ENCODE results near the gene ACSF3.

The ACSF3 gene

GRCh38 chr16:89201439-89202377 lies 108.1 kb downstream of the ACSF3 start:
- DNase-seq (ENCODE audit: low read depth), result peak; percentile 65

DNA sequence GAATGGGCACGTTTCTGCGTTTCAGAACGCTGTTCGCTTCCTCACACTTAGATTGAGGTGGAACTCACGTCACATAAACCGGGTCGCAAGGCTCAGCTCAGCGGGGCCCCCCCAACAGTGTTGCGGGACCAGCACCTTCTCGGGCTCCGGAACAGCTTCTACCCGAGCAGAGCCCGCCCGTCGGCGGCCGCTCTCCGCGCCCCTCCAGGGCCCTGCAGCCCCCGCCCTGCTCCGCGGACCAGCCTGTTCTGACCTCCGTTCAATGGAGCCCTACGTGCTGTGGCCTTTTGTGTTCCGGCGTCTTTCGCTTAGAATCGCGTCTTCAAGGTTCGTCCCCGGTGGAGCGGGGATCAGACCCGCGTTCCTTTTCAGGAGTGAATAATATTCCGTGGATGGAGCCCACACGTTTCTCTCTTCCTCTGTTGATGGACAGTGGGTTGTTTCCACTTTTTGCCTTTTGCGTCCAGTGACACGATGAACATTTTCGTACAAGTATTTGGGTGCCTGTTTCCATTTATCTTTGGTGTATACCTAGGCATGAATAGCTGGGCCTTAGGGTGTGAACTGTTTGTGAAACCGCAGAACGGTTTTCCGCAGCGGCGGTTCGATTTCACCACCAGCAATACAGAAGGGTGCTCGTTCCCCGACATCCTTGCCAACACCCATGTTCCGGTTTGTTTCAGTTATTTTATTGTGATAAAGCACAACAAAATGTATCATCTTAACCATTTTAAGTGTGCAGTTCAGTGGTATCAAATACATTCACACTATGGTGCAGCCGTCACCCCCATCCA lies 109.0 kb downstream of the ACSF3 start:
- no peak for DNase-seq (ENCODE audit: low read depth)

All from stimulated activated CD8-positive, alpha-beta memory T cell treated with anti-CD3 and anti-CD28 coated beads, Interleukin-15, amount 100 ng/mL, for 24 hours (primary cell).